ENCODE measurements around the gene SLC5A7.

SLC5A7 gene

DNA sequence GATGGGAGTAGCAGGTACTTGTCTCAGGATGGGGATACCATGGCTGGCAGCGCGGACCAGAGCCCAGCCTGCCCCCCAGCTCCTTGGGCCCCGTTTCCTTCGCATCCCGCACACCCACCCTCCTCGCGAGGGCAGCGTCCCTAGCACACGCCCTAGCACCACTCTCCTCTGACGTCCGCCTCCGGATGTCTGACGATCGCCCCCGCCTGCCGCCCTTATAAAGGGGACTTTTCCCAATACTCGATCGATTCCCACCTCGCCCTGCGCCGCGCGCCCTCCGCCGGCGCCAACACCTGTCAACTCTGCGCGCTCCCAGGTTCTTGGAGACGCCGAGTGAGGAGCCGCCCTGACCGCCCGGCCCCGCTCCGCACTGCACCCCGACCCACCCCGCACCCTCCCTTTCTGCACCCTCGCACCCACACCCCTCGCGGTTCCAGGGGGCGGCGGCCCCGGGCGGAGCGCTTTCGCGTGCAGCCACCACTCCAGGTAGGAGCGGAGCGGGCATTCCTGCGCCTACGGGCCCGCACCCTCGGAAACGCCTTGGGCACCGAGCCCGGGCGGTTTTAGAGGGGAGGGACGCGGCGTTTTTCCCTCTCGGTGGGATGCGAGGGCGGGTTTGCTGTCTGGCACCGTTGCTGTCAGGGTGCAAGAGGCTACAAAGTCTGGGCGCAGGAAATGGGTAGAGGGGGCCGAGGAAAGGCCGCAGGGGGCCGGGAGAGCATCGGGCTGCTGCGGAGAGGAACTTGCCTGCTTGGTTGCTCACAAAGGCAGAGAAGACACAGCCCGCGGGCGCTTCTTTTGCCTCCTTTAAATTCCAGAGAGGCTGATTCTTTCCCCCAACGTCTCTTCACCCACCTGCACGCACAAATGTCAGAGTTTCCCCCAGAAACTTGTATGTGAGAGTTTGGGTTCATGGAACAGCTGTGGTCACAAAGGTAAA lies at the start of gene SLC5A7:
SLC5A7 (plus strand) TSS at position 247 of the 940 bp plus-strand sequence. CDS start 1,632 bp downstream, outside the sequence.
- no peak for DNase-seq (ENCODE audit: low read depth)

DNA sequence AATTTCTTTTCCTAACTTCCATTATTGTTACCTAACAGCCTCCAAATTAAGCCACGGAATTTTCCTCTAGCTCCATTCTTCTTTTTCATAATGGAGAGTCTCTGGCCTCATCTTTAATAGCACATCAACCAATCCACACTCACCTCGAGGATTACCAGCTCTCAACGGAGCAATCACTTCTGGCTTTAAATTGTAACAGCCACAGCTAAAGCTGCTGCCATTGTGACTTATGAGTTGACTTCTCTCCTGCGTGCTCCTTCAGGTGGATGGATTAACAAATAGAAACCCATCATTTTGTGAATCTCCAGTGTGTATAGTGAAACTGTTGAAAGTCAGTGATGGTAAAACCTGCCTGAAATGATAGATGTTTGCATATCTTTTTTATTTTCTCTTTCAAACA lies 24.9 kb upstream of the SLC5A7 start:
- DNase-seq (ENCODE audit: low read depth), result no peak
- no peak overlapping the region for H3K4me3 ChIP-seq (ENCODE audit: low read depth, low read length)
- TF ChIP-seq, protein P1, sequence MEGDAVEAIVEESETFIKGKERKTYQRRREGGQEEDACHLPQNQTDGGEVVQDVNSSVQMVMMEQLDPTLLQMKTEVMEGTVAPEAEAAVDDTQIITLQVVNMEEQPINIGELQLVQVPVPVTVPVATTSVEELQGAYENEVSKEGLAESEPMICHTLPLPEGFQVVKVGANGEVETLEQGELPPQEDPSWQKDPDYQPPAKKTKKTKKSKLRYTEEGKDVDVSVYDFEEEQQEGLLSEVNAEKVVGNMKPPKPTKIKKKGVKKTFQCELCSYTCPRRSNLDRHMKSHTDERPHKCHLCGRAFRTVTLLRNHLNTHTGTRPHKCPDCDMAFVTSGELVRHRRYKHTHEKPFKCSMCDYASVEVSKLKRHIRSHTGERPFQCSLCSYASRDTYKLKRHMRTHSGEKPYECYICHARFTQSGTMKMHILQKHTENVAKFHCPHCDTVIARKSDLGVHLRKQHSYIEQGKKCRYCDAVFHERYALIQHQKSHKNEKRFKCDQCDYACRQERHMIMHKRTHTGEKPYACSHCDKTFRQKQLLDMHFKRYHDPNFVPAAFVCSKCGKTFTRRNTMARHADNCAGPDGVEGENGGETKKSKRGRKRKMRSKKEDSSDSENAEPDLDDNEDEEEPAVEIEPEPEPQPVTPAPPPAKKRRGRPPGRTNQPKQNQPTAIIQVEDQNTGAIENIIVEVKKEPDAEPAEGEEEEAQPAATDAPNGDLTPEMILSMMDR (IDR thresholded peaks at IDR 0.05; ENCODE audit: low read depth, low read length, missing control alignments), result no peak

More for the DNA sequence above, at the start of gene SLC5A7:
- no peak within 1 kb of the TSS for H3K4me3 ChIP-seq (ENCODE audit: low read depth, low read length)
- TF ChIP-seq, protein P1 (IDR thresholded peaks at IDR 0.05; ENCODE audit: low read depth, low read length, missing control alignments), result no peak

DNA sequence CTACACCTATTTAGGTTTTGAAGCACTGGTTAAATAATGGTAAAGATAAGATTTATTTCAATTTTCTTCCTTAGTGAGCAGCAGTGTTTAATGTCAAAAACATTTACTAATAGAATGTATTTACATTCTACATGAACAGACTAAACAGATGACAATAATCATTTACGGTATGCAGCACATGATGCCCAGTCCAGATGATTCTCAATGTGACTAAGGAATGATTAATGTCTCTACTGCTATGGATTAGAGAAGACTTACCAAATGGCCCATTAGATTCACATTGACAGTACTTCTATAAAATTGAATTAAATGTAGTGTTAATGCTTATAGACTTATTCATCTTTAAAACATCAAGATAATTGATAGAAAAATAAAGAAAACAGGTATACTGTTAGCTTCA lies 22.1 kb upstream of the SLC5A7 start:
- TF ChIP-seq, protein P1 (IDR thresholded peaks at IDR 0.05; ENCODE audit: low read depth, low read length, missing control alignments), result no peak
- DNase-seq (ENCODE audit: low read depth), result no peak
- H3K4me3 ChIP-seq (ENCODE audit: low read depth, low read length), result no peak overlapping the region

DNA sequence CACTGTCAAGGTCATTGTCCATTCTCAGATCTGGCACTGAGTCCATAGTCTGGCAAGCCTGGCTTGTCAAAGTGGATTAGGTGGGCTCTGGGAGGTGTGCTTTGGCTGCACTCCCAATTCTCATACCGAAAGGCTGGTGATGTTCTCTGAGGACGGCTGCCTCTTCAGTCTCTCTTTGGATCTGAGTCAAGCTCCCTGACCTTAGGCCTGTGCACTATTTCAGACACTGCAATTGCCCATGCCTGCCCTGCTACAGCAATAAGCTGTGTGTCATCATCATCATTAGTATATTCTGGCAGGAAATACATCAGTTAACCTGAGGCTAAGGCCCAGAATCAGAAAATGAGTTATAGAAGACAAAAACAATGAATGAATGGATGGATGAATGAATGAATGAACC lies 1.6 kb upstream of the SLC5A7 start:
- no peak for DNase-seq (ENCODE audit: low read depth)
- TF ChIP-seq, protein P1 (IDR thresholded peaks at IDR 0.05; ENCODE audit: low read depth, low read length, missing control alignments), result no peak
- no peak overlapping the region for H3K4me3 ChIP-seq (ENCODE audit: low read depth, low read length)

DNA sequence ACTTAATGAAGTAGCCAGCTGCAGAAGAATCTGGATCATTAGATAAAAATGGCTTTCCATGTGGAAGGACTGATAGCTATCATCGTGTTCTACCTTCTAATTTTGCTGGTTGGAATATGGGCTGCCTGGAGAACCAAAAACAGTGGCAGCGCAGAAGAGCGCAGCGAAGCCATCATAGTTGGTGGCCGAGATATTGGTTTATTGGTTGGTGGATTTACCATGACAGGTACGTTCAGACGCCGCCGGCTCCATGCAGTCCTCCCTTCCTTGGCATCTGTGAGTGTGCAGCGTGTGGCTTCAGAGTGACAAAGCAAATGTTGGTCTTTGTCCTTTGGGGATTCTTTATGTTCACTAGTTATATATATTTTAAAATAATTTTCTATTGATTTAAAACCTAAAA lies 1.8 kb downstream of the SLC5A7 start:
- H3K4me3 ChIP-seq (ENCODE audit: low read depth, low read length), result no peak overlapping the region
- TF ChIP-seq, protein P1 (IDR thresholded peaks at IDR 0.05; ENCODE audit: low read depth, low read length, missing control alignments), result no peak
- no peak for DNase-seq (ENCODE audit: low read depth)

DNA sequence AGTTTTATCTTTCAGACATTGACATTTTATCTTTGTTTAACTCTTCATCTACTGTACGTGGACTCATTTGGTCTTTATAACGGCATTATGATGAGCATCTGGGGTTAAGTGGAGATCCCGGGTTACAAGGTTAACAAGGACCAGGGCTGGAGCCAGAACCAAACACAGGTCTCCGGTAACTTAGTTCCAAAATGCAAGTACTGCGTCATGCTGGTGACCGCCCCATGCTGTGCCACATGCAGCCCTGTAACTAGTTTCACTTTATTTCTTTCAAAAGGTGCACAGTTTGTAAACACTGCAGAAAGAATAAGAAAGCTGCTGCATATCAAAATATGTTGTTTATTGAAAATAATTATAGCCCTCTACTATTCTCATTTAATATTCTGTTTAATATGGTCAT lies 3.1 kb downstream of the SLC5A7 start:
- no peak overlapping the region for H3K4me3 ChIP-seq (ENCODE audit: low read depth, low read length)
- DNase-seq (ENCODE audit: low read depth), result no peak
- TF ChIP-seq, protein P1 (IDR thresholded peaks at IDR 0.05; ENCODE audit: low read depth, low read length, missing control alignments), result no peak

All from GM12864 (cell line).